ENCODE results near the gene TBX18.

Gene TBX18

GRCh38 chr6:84667252-84668213 lies 96.9 kb downstream of the TBX18 start:
- DNase-seq: no peak

GRCh38 chr6:84665401-84665800 lies 99.0 kb downstream of the TBX18 start:
- no peak for DNase-seq

GRCh38 chr6:84663866-84664265 lies 100.5 kb downstream of the TBX18 start:
- DNase-seq: no peak

- DNase-seq: no peak
Measured at GRCh38 chr6:84657486-84657885, 106.9 kb downstream of the TBX18 start.

GRCh38 chr6:84657025-84657424 lies 107.4 kb downstream of the TBX18 start:
- no peak for DNase-seq

GRCh38 chr6:84653027-84653551 lies 111.3 kb downstream of the TBX18 start:
- no peak for DNase-seq

- no peak for DNase-seq
Measured at GRCh38 chr6:84652356-84653026, 111.9 kb downstream of the TBX18 start.

- no peak for DNase-seq
Measured at GRCh38 chr6:84651583-84651982, 112.8 kb downstream of the TBX18 start.

GRCh38 chr6:84648444-84648843 lies 116.0 kb downstream of the TBX18 start:
- no peak for DNase-seq

- DNase-seq: no peak
Measured at GRCh38 chr6:84645563-84646266, 118.7 kb downstream of the TBX18 start.

GRCh38 chr6:84645000-84645399 lies 119.4 kb downstream of the TBX18 start:
- no peak for DNase-seq

GRCh38 chr6:84643778-84644177 lies 120.6 kb downstream of the TBX18 start:
- DNase-seq: no peak

GRCh38 chr6:84641076-84641475 lies 123.3 kb downstream of the TBX18 start:
- DNase-seq: no peak

- no peak for DNase-seq
Measured at GRCh38 chr6:84639396-84639795, 125.0 kb downstream of the TBX18 start.

GRCh38 chr6:84638286-84638685 lies 126.1 kb downstream of the TBX18 start:
- DNase-seq: no peak
